ENCODE results near the gene PPEF1. TPM values are rescaled to one million over a fixed set of nuclear protein-coding genes. Genes with fewer than 3 reads are reported as not detected.

Gene PPEF1
- total and polyA plus RNA-seq, 9 of the 15 experiments (the other 6 are each of a cell fraction or from before 2014, with no cell fraction given) = not detected

- POLR2A ChIA-PET = no interaction called here
- Histone ChIP-seq H3K9me1 (ENCODE audit: control insufficient read depth, insufficient read depth, low read length) (no peaks in the 10 kb centered on the region), H3K36me3 (ENCODE audit: control insufficient read depth, insufficient read depth, low read length) (no peaks in the 10 kb centered on the region), H4K20me1 (replicated peaks; ENCODE audit: control insufficient read depth, insufficient read depth, low read length) (no peaks in the 10 kb centered on the region), H3K9ac (ENCODE audit: insufficient read depth in 1 of 2, low read depth in 2 of 2, low read length in 2 of 2) (no peak overlapping the region), H3K4me2 (ENCODE audit: insufficient read depth, low read length) (no peak overlapping the region), H3K27ac (ENCODE audit: extremely low read depth, low read depth, low read length) (no peak overlapping the region), H2AFZ (ENCODE audit: low read depth, low read length) (no peak overlapping the region), H3K79me2 (ENCODE audit: control insufficient read depth, insufficient read depth, low read length) (no peaks in the 10 kb centered on the region), H3K4me1 (replicated peaks in 1 of 2; ENCODE audit: control insufficient read depth in 2 of 2, insufficient read depth in 2 of 2, low read length in 2 of 2) (no peaks in the 10 kb centered on the region), H3K4me3 (no peak overlapping the region), H3K27me3 (ENCODE audit: control insufficient read depth in 2 of 2, insufficient read depth in 2 of 2, low read length in 2 of 2) (peaks cover 0 to 6% of the 10 kb centered on the region in 2 experiments; a peak in 1 of 5 replicates), H3K9me3 (replicated peaks; ENCODE audit: control insufficient read depth, insufficient read depth, low read depth, low read length) (no peaks in the 10 kb centered on the region)
- DNase-seq (ENCODE audit: extremely low read depth in 1 of 4, low spot score in 3 of 4) (no peak), FAIRE-seq (no peak), ATAC-seq (no peak)
- TF ChIP-seq NFIC (IDR thresholded peaks at IDR 0.05) = peak; percentile 32; the same call in 1 of the 2 replicates
- TF ChIP-seq ZNF395 (CRISPR knock-in tag; IDR thresholded peaks at IDR 0.05) = no peak
- CTCF ChIA-PET (ENCODE audit: low intra/inter-chr PET ratio) = no interaction called here
- in situ Hi-C loops (cut with MboI) (no loop called here), intact Hi-C loops (cut with micrococcal nuclease) (no loop called here)
- 11% methylated on average over 4 of the region's 4 CpGs for WGBS (ENCODE audit: insufficient coverage, low coverage, missing lambda C conversion rate)
- BruUV-seq (replicated peaks) = no TSS peak
These were observed 48.2 kb downstream of the PPEF1 start for GRCh38 chrX:18755651-18756050.
